Neuronal stem cell (in vitro differentiated cells): ENCODE measurements around the gene RFT1.

Source experiments
- DNase-seq: peaks from one replicate; pipeline ENCODE4 v3.0.0-alpha.2; 2013; ENCODE audit warnings: low spot score
- H2AFZ ChIP-seq: one replicate; pipeline ENCODE4 v1.6.1; 2013; ENCODE audit warnings: mild to moderate bottlenecking, low read length, inconsistent platforms
- H2AK5ac ChIP-seq: 2 replicates; pipeline ENCODE4 v1.6.1; 2013; ENCODE audit warnings: low read depth, mild to moderate bottlenecking, inconsistent platforms, low read length, moderate library complexity, mixed read lengths
- H2BK120ac ChIP-seq: 2 replicates; pipeline ENCODE4 v1.6.1; 2013; ENCODE audit warnings: low read depth, mild to moderate bottlenecking, inconsistent platforms, low read length, moderate library complexity, mixed read lengths
- H2BK12ac ChIP-seq: one replicate; pipeline ENCODE4 v1.6.1; 2013; ENCODE audit warnings: low read length, inconsistent platforms
- H2BK15ac ChIP-seq: 2 replicates; pipeline ENCODE4 v1.6.1; 2013; ENCODE audit warnings: mild to moderate bottlenecking, low read length, inconsistent platforms, mixed read lengths
- H2BK5ac ChIP-seq: one replicate; pipeline ENCODE4 v1.6.1; 2013; ENCODE audit warnings: inconsistent platforms, mild to moderate bottlenecking, low read length, moderate library complexity
- H3K14ac ChIP-seq: one replicate; pipeline ENCODE4 v1.6.1; 2013; ENCODE audit warnings: low read length, inconsistent platforms
- H3K18ac ChIP-seq: 2 replicates; pipeline ENCODE4 v1.6.1; 2013; ENCODE audit warnings: low read length, inconsistent platforms
- H3K23ac ChIP-seq: 2 replicates; pipeline ENCODE4 v1.6.1; 2013; ENCODE audit warnings: low read depth, mild to moderate bottlenecking, mixed read lengths, low read length, inconsistent platforms; ENCODE audit not compliant: poor library complexity
- H3K27ac ChIP-seq: replicated peaks from 3 replicates; pipeline ENCODE4 v1.5.1; 2013; ENCODE audit warnings: low read length, inconsistent platforms
- H3K27me3 ChIP-seq, 3 experiments: 2 replicates each; pipeline ENCODE4 v1.6.1; 2013; ENCODE audit warnings: low read length in 3 of 3, mild to moderate bottlenecking in 2 of 3, inconsistent platforms in 1 of 3, low read depth in 1 of 3, mixed read lengths in 1 of 3, moderate library complexity in 1 of 3; ENCODE audit not compliant: control insufficient read depth in 3 of 3, insufficient read depth in 3 of 3
- H3K36me3 ChIP-seq, 2 donors: replicated peaks in 1 of 2; 2 replicates each; pipeline ENCODE4 v1.6.1; 2013; ENCODE audit warnings: low read length in 2 of 2; ENCODE audit not compliant: control insufficient read depth in 2 of 2, insufficient read depth in 2 of 2
- H3K4ac ChIP-seq: 2 replicates; pipeline ENCODE4 v1.6.1; 2013; ENCODE audit warnings: inconsistent platforms, mild to moderate bottlenecking, low read length, moderate library complexity
- H3K4me1 ChIP-seq, 2 donors: 1 replicate in 1 of 2; 2 replicates in 1 of 2; pipeline ENCODE4 v1.6.1; 2013; ENCODE audit warnings: low read length in 2 of 2, low read depth in 1 of 2; ENCODE audit not compliant: control insufficient read depth in 2 of 2, insufficient read depth in 1 of 2
- H3K4me2 ChIP-seq: one replicate; pipeline ENCODE4 v1.6.1; 2013; ENCODE audit warnings: mild to moderate bottlenecking, low read length, inconsistent platforms; ENCODE audit not compliant: insufficient read depth, poor library complexity, severe bottlenecking
- H3K4me3 ChIP-seq, 2 donors: 2 replicates each; pipeline ENCODE4 v1.5.1; 2013; ENCODE audit warnings: low read length in 2 of 2, mild to moderate bottlenecking in 2 of 2, inconsistent platforms in 1 of 2, moderate library complexity in 1 of 2
- H3K79me1 ChIP-seq: one replicate; pipeline ENCODE4 v1.6.1; 2013; ENCODE audit warnings: low read depth, mild to moderate bottlenecking, inconsistent platforms, low read length, moderate library complexity
- H3K9ac ChIP-seq: one replicate; pipeline ENCODE4 v1.6.1; 2013; ENCODE audit warnings: mild to moderate bottlenecking, low read depth, low read length, inconsistent platforms; ENCODE audit not compliant: poor library complexity
- H3K9me3 ChIP-seq, 2 donors: replicated peaks in 1 of 2; 2 replicates each; pipeline versions ENCODE3 to v1.6.1; 2013; ENCODE audit warnings: low read length in 2 of 2, mild to moderate bottlenecking in 2 of 2, inconsistent platforms in 1 of 2, low read depth in 1 of 2, mixed read lengths in 1 of 2, moderate library complexity in 1 of 2; ENCODE audit not compliant: control insufficient read depth in 2 of 2, insufficient read depth in 1 of 2
- H4K8ac ChIP-seq: one replicate; pipeline ENCODE4 v1.6.1; 2013; ENCODE audit warnings: low read depth, mild to moderate bottlenecking, inconsistent platforms, low read length, moderate library complexity
- H4K91ac ChIP-seq: one replicate; pipeline ENCODE4 v1.6.1; 2013; ENCODE audit warnings: low read length, low read depth, mild to moderate bottlenecking, inconsistent platforms; ENCODE audit not compliant: poor library complexity
- WGBS, 2 donors: extraction: QIAGEN DNeasy Blood & Tissue Kit; methylation state at CpG; one replicate each; pipeline ENCODE4 v1.1.7; 2013; ENCODE audit warnings: missing lambda C conversion rate in 2 of 2, mixed read lengths in 1 of 2; ENCODE audit not compliant: insufficient read length in 2 of 2, insufficient replicate concordance in 1 of 2; ENCODE audit errors: extremely low coverage in 2 of 2; 5-methylcytosine and 5-hydroxymethylcytosine counted together

The RFT1 gene

DNA sequence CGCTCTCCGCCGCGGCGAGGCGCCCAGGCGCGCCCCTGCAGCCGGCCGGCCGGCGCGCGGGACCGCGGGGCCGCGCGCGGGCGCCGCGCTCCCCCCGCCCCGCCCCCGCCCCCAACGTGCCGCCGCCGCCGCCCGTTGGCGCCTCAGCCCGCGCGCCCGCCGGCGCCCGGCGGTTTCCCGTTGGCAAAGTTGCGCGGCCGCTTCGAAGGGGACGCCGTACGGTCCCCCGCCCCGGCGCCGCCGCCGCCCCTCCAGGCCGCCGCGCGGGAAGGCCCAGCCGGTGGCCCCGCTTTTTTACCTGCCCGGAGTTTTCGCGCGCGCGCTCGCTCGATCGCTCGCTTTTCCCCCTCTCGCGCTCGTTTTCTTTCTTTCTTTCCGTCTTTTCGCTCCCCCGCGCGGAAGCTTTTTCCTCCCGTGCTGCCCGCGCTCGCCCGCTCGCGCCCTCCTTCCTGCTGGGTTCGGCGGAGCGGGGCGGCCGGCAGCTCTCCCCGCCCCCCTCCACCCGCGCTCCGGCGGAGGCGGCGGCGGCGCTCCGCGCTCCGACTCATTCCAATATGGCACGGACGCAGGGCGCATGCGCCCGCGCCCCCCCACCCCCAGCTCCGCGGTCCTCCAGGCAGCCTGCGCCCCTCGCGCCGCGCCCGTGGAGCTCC is 84.6 kb downstream of the RFT1 start, which contains the start of gene SFMBT1:
Gene SFMBT1 (minus strand): TSS at position 556 of the 653 bp plus-strand sequence. CDS start 76,945 bp downstream, outside the sequence.
- peaks cover 0 to 20% (median 13%) of the 10 kb centered on the region in 3 experiments for H3K27me3 ChIP-seq
- H2BK12ac ChIP-seq: peak within 1 kb of the TSS; percentile 58
- H3K9me3 ChIP-seq: peaks cover 0 to 1% of the 10 kb centered on the region in 2 donors
- H3K79me1 ChIP-seq: no peaks in the 10 kb centered on the region
- H3K4me3 ChIP-seq: peak within 1 kb of the TSS; percentile 67 to 98
- no peak within 1 kb of the TSS for H4K8ac ChIP-seq
- peak within 1 kb of the TSS; percentile 86 for H3K4me2 ChIP-seq
- peak; percentile 76 for DNase-seq
- peak within 1 kb of the TSS; percentile 82 for H3K9ac ChIP-seq
- H3K27ac ChIP-seq: peak within 1 kb of the TSS; percentile 79
- no peak within 1 kb of the TSS for H2BK120ac ChIP-seq
- peak within 1 kb of the TSS; percentile 3 for H2AK5ac ChIP-seq
- no peak within 1 kb of the TSS for H4K91ac ChIP-seq
- peak within 1 kb of the TSS; percentile 77 for H3K23ac ChIP-seq
- H3K36me3 ChIP-seq: no peaks in the 10 kb centered on the region
- H2BK5ac ChIP-seq: no peak within 1 kb of the TSS
- H3K4ac ChIP-seq: no peak within 1 kb of the TSS
- H3K18ac ChIP-seq: peak within 1 kb of the TSS; percentile 99
- H3K4me1 ChIP-seq: peaks cover 2 to 3% of the 10 kb centered on the region in 2 donors
- no peak within 1 kb of the TSS for H2BK15ac ChIP-seq
- H2AFZ ChIP-seq: peak within 1 kb of the TSS; percentile 99
- H3K14ac ChIP-seq: peak within 1 kb of the TSS; percentile 6
- no CpG with 5 or more reads among the region's 117 CpGs for WGBS, 2 donors

DNA sequence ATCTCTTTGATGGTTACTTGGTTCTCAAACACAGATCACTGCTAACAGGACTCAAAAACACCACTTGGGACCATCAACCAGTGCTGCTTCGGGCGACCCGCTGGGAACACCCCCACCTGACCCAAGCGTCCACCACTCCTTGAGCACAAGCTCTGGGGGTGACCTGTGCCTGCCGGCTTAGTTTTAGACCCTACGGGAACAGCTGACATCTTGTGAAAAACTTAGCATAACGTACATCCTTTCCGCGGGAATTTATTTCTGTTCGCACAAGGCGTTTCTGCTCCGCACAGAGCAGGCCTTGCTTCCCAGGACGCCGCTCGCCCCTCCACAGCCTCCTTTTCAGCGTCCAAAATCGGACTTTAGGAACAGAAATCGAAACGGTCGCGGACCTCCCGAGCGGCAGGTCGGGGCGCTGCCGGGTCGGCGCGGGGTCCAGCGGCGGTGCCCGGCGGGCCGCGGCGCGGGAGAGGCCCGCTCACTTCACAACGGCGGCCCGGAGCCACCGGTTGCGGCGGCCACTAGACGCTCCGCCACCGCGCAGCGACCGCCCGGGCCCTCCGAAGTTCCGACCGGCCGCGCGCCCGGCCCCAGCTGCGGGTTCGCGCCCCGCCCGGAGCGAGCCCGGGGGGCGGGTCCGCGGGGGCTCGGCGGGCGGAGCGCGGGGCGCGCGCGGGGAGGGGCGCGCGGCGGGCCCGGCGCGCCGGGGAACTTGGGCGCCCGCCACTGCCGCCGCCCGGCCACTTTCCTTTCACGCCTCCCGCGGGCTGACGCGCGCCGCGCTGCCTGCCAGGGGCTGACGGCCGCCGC is 85.3 kb downstream of the RFT1 start:
- WGBS, 2 donors: no CpG with 5 or more reads among the region's 101 CpGs
- no peak overlapping the region for H2BK120ac ChIP-seq
- H3K27me3 ChIP-seq: peaks cover 0 to 20% (median 13%) of the 10 kb centered on the region in 3 experiments
- no peak overlapping the region for H4K91ac ChIP-seq
- H4K8ac ChIP-seq: no peak overlapping the region
- H3K4ac ChIP-seq: no peak overlapping the region
- peak overlapping the region; percentile 34 for H3K23ac ChIP-seq
- peak overlapping the region; percentile 3 for H2AK5ac ChIP-seq
- H2BK15ac ChIP-seq: no peak overlapping the region
- DNase-seq: peak; percentile 54
- no peaks in the 10 kb centered on the region for H3K79me1 ChIP-seq
- H2AFZ ChIP-seq: peak overlapping the region; percentile 91
- H3K14ac ChIP-seq: no peak overlapping the region
- peaks cover 0 to under 1% of the 10 kb centered on the region in 2 donors for H3K9me3 ChIP-seq
- H3K4me3 ChIP-seq: peak overlapping the region; percentile 67 to 98
- no peaks in the 10 kb centered on the region for H3K36me3 ChIP-seq
- H3K4me1 ChIP-seq: peaks cover 2 to 3% of the 10 kb centered on the region in 2 donors
- H3K18ac ChIP-seq: peak overlapping the region; percentile 94
- H2BK12ac ChIP-seq: no peak overlapping the region
- H3K27ac ChIP-seq: peak overlapping the region; percentile 79
- peak overlapping the region; percentile 84 for H3K4me2 ChIP-seq
- H2BK5ac ChIP-seq: no peak overlapping the region
- peak overlapping the region; percentile 82 for H3K9ac ChIP-seq

DNA sequence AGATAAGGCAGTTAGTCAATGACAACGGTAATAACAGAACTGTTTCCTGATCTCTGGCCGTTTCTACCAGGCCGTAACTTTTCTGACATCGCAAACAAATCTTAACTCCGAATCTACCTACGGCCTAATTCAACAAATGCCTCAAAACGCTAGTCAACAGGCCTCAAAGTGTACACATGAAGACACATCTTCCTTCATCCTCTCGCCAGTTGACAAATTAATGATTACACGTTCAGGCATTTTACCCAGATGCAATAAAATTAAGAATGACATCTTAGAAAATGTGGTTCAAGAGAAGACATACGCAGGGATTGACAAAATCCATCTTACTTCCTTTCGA is 85.9 kb downstream of the RFT1 start:
- no peak overlapping the region for H3K14ac ChIP-seq
- no peak overlapping the region for H4K8ac ChIP-seq
- H2AFZ ChIP-seq: peak overlapping the region; percentile 91
- no peak overlapping the region for H3K23ac ChIP-seq
- no peaks in the 10 kb centered on the region for H3K9me3 ChIP-seq
- H3K18ac ChIP-seq: no peak overlapping the region
- DNase-seq: no peak
- no peak overlapping the region for H2BK15ac ChIP-seq
- WGBS, 2 donors: no CpG with 5 or more reads among the region's 11 CpGs
- no peaks in the 10 kb centered on the region for H3K79me1 ChIP-seq
- H3K4me1 ChIP-seq: peaks cover 2 to 3% of the 10 kb centered on the region in 2 donors
- H4K91ac ChIP-seq: no peak overlapping the region
- H3K27ac ChIP-seq: no peak overlapping the region
- peak overlapping the region; percentile 84 for H3K4me2 ChIP-seq
- no peak overlapping the region for H2BK12ac ChIP-seq
- no peak overlapping the region for H2AK5ac ChIP-seq
- H3K9ac ChIP-seq: peak overlapping the region; percentile 82
- peak overlapping the region; percentile 67 to 98 for H3K4me3 ChIP-seq
- H3K4ac ChIP-seq: no peak overlapping the region
- H3K27me3 ChIP-seq: peaks cover 0 to 20% (median 13%) of the 10 kb centered on the region in 3 experiments
- no peak overlapping the region for H2BK5ac ChIP-seq
- H2BK120ac ChIP-seq: no peak overlapping the region
- no peaks in the 10 kb centered on the region for H3K36me3 ChIP-seq

DNA sequence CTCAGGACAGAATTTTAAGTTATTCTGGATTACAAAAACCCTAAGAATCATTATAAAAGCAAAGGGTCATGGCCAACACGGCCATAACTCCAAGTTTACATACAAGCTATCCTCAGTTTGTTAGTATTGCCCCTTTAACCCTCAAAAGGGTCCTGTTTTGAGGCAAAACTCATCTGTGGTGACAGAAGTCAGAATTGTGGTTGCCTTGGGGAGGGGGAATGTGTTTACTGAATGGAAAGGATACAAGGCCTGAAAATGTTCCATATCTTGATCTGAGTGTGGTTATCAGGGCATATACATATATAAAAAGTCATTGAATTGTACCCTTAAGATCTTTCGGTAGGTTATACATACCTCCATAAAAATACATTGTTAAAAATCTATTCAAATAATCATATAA is 86.5 kb downstream of the RFT1 start:
- H3K27ac ChIP-seq: no peak overlapping the region
- H3K4ac ChIP-seq: no peak overlapping the region
- no peak overlapping the region for H2BK5ac ChIP-seq

More for the DNA sequence above, 86.5 kb downstream of the RFT1 start:
- Histone ChIP-seq H3K4me1 (peaks cover 2 to 3% of the 10 kb centered on the region in 2 donors), H3K4me2 (no peak overlapping the region), H2BK12ac (no peak overlapping the region), H2AFZ (no peak overlapping the region), H2AK5ac (no peak overlapping the region), H4K8ac (no peak overlapping the region), H3K9me3 (no peaks in the 10 kb centered on the region), H3K23ac (no peak overlapping the region), H3K18ac (no peak overlapping the region), H2BK15ac (no peak overlapping the region), H3K27me3 (peaks cover 0 to 20% (median 13%) of the 10 kb centered on the region in 3 experiments), H3K36me3 (no peaks in the 10 kb centered on the region), H3K4me3 (no peak overlapping the region), H4K91ac (no peak overlapping the region), H3K14ac (no peak overlapping the region), H2BK120ac (no peak overlapping the region), H3K79me1 (no peaks in the 10 kb centered on the region), H3K9ac (no peak overlapping the region)
- WGBS, 2 donors: no CpG with 5 or more reads among the region's 2 CpGs
- DNase-seq: no peak
